Fibroblast of lung (primary cell): ENCODE results near the gene CYTH4. TPM values are rescaled to one million over a fixed set of nuclear protein-coding genes. Genes with fewer than 3 reads are reported as not detected.

ENCODE experiments used
- DNase-seq, 2 donors: peaks; one replicate each; pipeline versions ENCODE4 v3.0.0 to v3.0.0-alpha.2; 2010; ENCODE audit warnings: low read depth in 2 of 2
- H2AFZ ChIP-seq: 2 replicates; pipeline ENCODE4 v1.5.1; 2012; ENCODE audit warnings: low read length, control low read depth, inconsistent platforms
- H3K27ac ChIP-seq: 2 replicates; pipeline ENCODE4 v1.5.1; 2011; ENCODE audit warnings: low read length, control low read depth; ENCODE audit not compliant: insufficient read depth
- H3K27me3 ChIP-seq: 2 replicates; pipeline ENCODE4 v1.5.1; 2011; ENCODE audit warnings: mild to moderate bottlenecking, low read length; ENCODE audit not compliant: control insufficient read depth, insufficient read depth
- H3K36me3 ChIP-seq: 2 replicates; pipeline ENCODE4 v1.5.1; 2011; ENCODE audit warnings: low read length; ENCODE audit not compliant: control insufficient read depth, insufficient read depth
- H3K4me1 ChIP-seq: 2 replicates; pipeline ENCODE4 v1.5.1; 2011; ENCODE audit warnings: low read length; ENCODE audit not compliant: control insufficient read depth, insufficient read depth; ENCODE audit errors: extremely low read depth
- H3K4me2 ChIP-seq: 2 replicates; pipeline ENCODE4 v1.5.1; 2011; ENCODE audit warnings: low read length, control low read depth; ENCODE audit not compliant: insufficient read depth; ENCODE audit errors: extremely low read depth
- H3K4me3 ChIP-seq, 4 experiments: fragments of 200-600 bp in 1 of 4; sonication (generic) in 1 of 4; replicated peaks in 1 of 4; 2 replicates each; pipeline ENCODE4 v1.5.1; 2011 to 2016; ENCODE audit warnings: low read length in 4 of 4, low read depth in 3 of 4, mild to moderate bottlenecking in 3 of 4, control low read depth in 2 of 4, inconsistent platforms in 1 of 4, mixed read lengths in 1 of 4; ENCODE audit not compliant: insufficient read depth in 1 of 4; ENCODE audit errors: control extremely low read depth in 1 of 4
- H3K79me2 ChIP-seq: 2 replicates; pipeline ENCODE4 v1.5.1; 2012; ENCODE audit warnings: mild to moderate bottlenecking, low read length, inconsistent platforms; ENCODE audit not compliant: control insufficient read depth, insufficient read depth
- H3K9ac ChIP-seq: 2 replicates; pipeline ENCODE4 v1.5.1; 2011; ENCODE audit warnings: mild to moderate bottlenecking, low read length, control low read depth; ENCODE audit not compliant: insufficient read depth
- H3K9me3 ChIP-seq: 2 replicates; pipeline ENCODE4 v1.5.1; 2012; ENCODE audit warnings: low read depth, low read length; ENCODE audit not compliant: control insufficient read depth, insufficient read depth
- H4K20me1 ChIP-seq: 2 replicates; pipeline ENCODE4 v1.5.1; 2011; ENCODE audit warnings: low read length; ENCODE audit not compliant: control insufficient read depth, insufficient read depth; ENCODE audit errors: extremely low read depth
- CTCF ChIP-seq, 2 donors: IDR thresholded peaks in 1 of 2; conservative IDR thresholded peaks in 1 of 2; 1 replicate in 1 of 2; 2 replicates in 1 of 2; pipeline ENCODE4 v1.5.1; 2011 to 2012; ENCODE audit warnings: low read length in 2 of 2, control low read depth in 1 of 2, inconsistent platforms in 1 of 2, low read depth in 1 of 2, mild to moderate bottlenecking in 1 of 2
- EZH2 ChIP-seq: IDR thresholded peaks from 2 replicates; pipeline ENCODE4 v1.5.1; 2012; ENCODE audit warnings: low read length, control low read depth, mild to moderate bottlenecking; ENCODE audit errors: missing control alignments
- polyA plus RNA-seq, 2 donors: library from polyadenylated mRNA; depleted of rRNA in 1 of 2; stranded (reverse) in 1 of 2; unstranded in 1 of 2; fragments of >200 nt; gene quantifications; 2 replicates each; pipeline ENCODE4 v1.2.1, GENCODE V29; 2011 to 2012; ENCODE audit warnings: missing spikeins in 1 of 2
- total RNA-seq: library from RNA; depleted of rRNA; stranded (reverse); fragments of >200 nt; gene quantifications from 2 replicates; pipeline ENCODE4 v1.2.1, GENCODE V29; 2014

The CYTH4 gene
- total and polyA plus RNA-seq, 2 donors (not counting 1 experiment from before 2014, with no cell fraction given): under 0.01 TPM; not detected in 1

DNA sequence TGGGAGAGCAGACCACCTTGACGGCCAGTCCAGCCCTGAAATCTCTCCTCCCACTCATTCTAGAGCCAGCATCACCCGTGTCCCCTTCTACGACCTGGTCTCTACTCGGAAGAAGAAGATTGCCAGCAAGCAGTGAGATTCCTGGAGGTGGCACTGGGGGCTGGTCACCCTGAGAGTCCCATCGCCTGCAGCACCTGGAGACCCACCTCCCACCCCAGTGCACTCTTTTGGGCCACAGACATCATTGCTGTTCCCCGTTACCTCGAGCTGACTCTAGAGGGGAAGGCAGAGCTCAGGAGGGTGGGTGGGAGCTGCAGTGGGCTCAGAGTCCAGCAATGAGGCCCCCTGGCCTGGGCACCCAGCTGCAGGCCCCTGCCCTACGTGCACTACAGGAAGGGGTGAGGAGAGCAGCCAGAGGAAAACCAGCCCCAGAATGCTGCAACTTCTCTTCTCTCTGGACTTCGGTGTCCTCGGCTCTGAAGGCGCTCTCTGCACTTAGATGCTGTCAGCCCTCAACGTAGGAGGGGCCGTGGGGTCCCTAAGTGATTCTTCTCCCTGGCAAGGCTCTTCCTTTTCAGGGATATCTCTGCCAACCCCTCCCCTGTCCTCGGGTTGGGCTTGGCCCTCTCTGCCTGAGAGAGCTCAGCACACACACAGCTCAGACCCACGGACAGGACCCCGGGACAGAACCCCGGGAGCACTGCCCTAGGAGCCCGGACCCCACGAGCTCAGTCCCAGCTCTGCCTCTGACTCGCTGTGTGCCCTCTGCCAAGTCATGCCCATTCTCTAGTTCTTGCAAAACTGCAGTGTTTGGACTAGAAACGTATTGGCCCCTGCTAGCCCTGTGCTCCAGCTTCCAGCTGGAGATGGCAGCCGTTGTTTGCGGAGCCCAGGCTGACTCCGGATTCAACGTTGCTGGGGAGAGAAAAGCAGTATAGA, 31.3 kb downstream of the CYTH4 start:
- Histone ChIP-seq H3K9ac (no peak overlapping the region), H3K79me2 (no peaks in the 10 kb centered on the region), H3K36me3 (no peaks in the 10 kb centered on the region), H3K27ac (no peak overlapping the region), H3K9me3 (no peaks in the 10 kb centered on the region), H2AFZ (no peak overlapping the region), H3K4me3 (no peak overlapping the region), H3K27me3 (no peaks in the 10 kb centered on the region), H4K20me1 (no peaks in the 10 kb centered on the region), H3K4me2 (no peak overlapping the region), H3K4me1 (peaks cover 5% of the 10 kb centered on the region)
- DNase-seq: no peak
- TF ChIP-seq EZH2: no peak
- TF ChIP-seq CTCF (conservative IDR thresholded peaks at IDR 0.05 in 1 of 2, IDR thresholded peaks at IDR 0.05 in 1 of 2; ENCODE audit: low read depth in 1 of 2, low read length in 2 of 2): no peak

DNA sequence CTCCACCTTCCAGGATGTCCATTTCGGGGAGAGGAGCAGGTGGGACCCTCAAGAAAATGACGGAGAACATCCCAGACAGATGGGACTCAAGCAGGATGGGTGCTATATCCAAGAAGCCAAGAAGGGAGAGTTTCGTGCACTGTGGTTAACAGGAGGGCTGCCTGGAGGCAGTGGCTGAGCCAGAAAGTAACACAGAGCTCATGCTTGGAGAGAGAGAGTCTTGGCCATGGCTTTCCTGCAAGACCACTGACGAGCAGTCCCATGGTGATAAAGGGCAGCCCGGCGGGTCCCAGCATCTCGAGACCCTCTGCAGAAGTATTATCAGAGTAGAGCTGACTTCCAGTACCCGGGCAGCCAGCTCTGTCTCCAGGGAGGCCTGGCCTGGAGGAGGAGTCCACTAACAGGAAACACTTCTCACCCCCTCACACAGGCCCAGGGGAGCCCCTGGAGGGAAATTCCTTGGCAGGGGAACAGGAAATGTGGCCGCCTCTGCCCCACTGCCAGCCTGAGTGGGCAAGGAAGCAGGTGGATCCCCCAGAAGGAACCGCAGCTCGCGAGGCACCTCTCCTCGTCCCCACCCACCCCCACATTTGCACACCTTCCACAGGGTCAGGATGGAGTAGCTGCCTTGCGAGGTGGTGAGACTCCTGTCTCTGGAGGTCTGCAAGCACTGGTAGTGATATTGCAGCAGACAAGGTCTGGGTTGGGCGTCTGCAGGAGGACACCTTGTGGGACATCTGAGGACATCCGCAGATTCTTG, 32.2 kb downstream of the CYTH4 start:
- H3K36me3 ChIP-seq: no peaks in the 10 kb centered on the region
- no peaks in the 10 kb centered on the region for H3K27me3 ChIP-seq
- no peak for DNase-seq
- peaks cover 5% of the 10 kb centered on the region for H3K4me1 ChIP-seq
- no peak overlapping the region for H3K4me3 ChIP-seq
- no peak overlapping the region for H3K27ac ChIP-seq
- H3K9ac ChIP-seq: no peak overlapping the region
- H3K4me2 ChIP-seq: no peak overlapping the region
- no peaks in the 10 kb centered on the region for H4K20me1 ChIP-seq
- H2AFZ ChIP-seq: no peak overlapping the region
- H3K9me3 ChIP-seq: no peaks in the 10 kb centered on the region
- H3K79me2 ChIP-seq: no peaks in the 10 kb centered on the region
- TF ChIP-seq CTCF (conservative IDR thresholded peaks at IDR 0.05 in 1 of 2, IDR thresholded peaks at IDR 0.05 in 1 of 2; ENCODE audit: low read depth in 1 of 2, low read length in 2 of 2): no peak
- no peak for TF ChIP-seq EZH2

DNA sequence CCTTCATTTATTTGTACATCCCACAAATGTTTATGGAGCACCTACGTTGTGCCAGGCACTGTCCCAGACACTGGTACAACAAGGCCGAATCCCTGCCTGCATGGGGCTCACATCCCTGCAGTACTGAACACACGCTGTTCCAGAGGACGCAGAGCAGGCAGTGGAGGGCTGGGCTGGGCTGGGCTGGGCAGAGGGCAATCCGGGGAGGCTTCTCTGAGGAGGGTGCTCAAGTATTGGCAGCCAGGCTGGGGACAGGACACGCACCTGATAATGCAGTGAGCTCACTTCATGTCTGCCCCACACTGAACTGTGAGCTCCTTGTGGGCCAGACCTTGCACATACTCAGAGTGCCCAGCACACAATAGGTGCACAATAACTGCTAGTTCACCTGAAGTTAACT, 34.1 kb downstream of the CYTH4 start:
- Histone ChIP-seq H3K79me2 (no peaks in the 10 kb centered on the region), H3K9ac (no peak overlapping the region), H3K4me3 (no peak overlapping the region), H3K4me1 (peaks cover 2% of the 10 kb centered on the region), H3K27me3 (peaks cover 5% of the 10 kb centered on the region), H3K4me2 (no peak overlapping the region), H2AFZ (no peak overlapping the region), H4K20me1 (no peaks in the 10 kb centered on the region), H3K36me3 (no peaks in the 10 kb centered on the region), H3K9me3 (no peaks in the 10 kb centered on the region), H3K27ac (no peak overlapping the region)
- no peak for TF ChIP-seq EZH2
- no peak for TF ChIP-seq CTCF (conservative IDR thresholded peaks at IDR 0.05 in 1 of 2, IDR thresholded peaks at IDR 0.05 in 1 of 2; ENCODE audit: low read depth in 1 of 2, low read length in 2 of 2)
- no peak for DNase-seq
